HG03108 (cell line): Measurements from ENCODE around the gene MCC.

Experiments
- ATAC-seq: cut with Tn5 transposase; IDR thresholded peaks from one replicate; pipeline ENCODE4 v1.9.1; 2021; ENCODE audit warnings: moderate library complexity; ENCODE audit not compliant: unreplicated experiment

The MCC gene

GRCh38 chr5:113329981-113330380 is 158.3 kb downstream of the MCC start:
- no peak for ATAC-seq

GRCh38 chr5:113325054-113325453 is 163.2 kb downstream of the MCC start:
- no peak for ATAC-seq

GRCh38 chr5:113321276-113321675 is 167.0 kb downstream of the MCC start:
- ATAC-seq = no peak

GRCh38 chr5:113320273-113320780 is 167.9 kb downstream of the MCC start:
- no peak for ATAC-seq

- ATAC-seq = no peak
Observed at GRCh38 chr5:113319256-113320053, 168.8 kb downstream of the MCC start.

- no peak for ATAC-seq
Observed at GRCh38 chr5:113317636-113318035, 170.6 kb downstream of the MCC start.

- no peak for ATAC-seq
Observed at GRCh38 chr5:113311301-113311700, 177.0 kb downstream of the MCC start.

GRCh38 chr5:113302120-113302519 is 186.1 kb downstream of the MCC start:
- no peak for ATAC-seq

GRCh38 chr5:113299591-113299990 is 188.7 kb downstream of the MCC start:
- no peak for ATAC-seq

- no peak for ATAC-seq
Observed at GRCh38 chr5:113296676-113297075, 191.6 kb downstream of the MCC start.

- no peak for ATAC-seq
Observed at GRCh38 chr5:113295111-113295539, 193.1 kb downstream of the MCC start.

GRCh38 chr5:113294311-113295110 is 193.7 kb downstream of the MCC start:
- peak; percentile 93 for ATAC-seq

- ATAC-seq = peak; percentile 21
Observed at GRCh38 chr5:113293975-113294310, 194.3 kb downstream of the MCC start.

- no peak for ATAC-seq
Observed at GRCh38 chr5:113293068-113293974, 194.9 kb downstream of the MCC start.

- ATAC-seq = no peak
Observed at GRCh38 chr5:113292462-113292861, 195.8 kb downstream of the MCC start.

- ATAC-seq = no peak
Observed at GRCh38 chr5:113283558-113283957, 204.7 kb downstream of the MCC start.

GRCh38 chr5:113282472-113282871 is 205.8 kb downstream of the MCC start:
- ATAC-seq = no peak

GRCh38 chr5:113281194-113281593 is 207.1 kb downstream of the MCC start:
- no peak for ATAC-seq

- no peak for ATAC-seq
Observed at GRCh38 chr5:113280541-113280940, 207.7 kb downstream of the MCC start.

- ATAC-seq = no peak
Observed at GRCh38 chr5:113278976-113279375, 209.3 kb downstream of the MCC start.

GRCh38 chr5:113276493-113276892 is 211.8 kb downstream of the MCC start:
- ATAC-seq = no peak
